ENCODE data around the gene ANO2. TPM values are rescaled to one million over a fixed set of nuclear protein-coding genes. Genes with fewer than 3 reads are reported as not detected.

Gene ANO2
- total and polyA plus RNA-seq, 4 donors = 0.03 to 0.25 (median 0.15) TPM

DNA sequence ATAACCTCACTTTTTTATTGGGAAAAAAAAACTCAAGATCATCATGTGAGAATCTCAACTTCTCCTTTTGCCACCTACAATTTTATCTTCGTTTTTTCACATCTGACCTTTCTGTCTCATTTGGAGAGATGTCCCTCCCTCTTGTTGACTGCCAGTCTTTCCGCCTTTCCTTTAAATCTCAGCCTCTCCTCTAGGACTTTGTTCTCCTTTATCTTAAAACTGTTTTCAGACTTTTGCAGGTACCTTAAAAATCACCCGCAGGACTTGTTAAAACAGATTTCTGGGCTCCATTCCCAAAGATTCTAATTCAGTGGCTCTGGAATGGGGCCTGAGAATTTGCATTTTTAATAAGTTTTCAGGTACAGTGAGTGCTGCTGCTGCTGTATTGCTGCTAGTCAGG lies 289.9 kb downstream of the ANO2 start:
- H3K4me3 ChIP-seq (ENCODE audit: low read depth in 1 of 3, low read length in 3 of 3) = no peak overlapping the region
- H3K9me3 ChIP-seq (ENCODE audit: control insufficient read depth in 4 of 4, low read length in 3 of 4) = no peaks in the 10 kb centered on the region
- DNase-seq (ENCODE audit: low spot score) = no peak
- TF ChIP-seq HNF4A (conservative IDR thresholded peaks at IDR 0.05) = no peak
- TF ChIP-seq, protein P1, sequence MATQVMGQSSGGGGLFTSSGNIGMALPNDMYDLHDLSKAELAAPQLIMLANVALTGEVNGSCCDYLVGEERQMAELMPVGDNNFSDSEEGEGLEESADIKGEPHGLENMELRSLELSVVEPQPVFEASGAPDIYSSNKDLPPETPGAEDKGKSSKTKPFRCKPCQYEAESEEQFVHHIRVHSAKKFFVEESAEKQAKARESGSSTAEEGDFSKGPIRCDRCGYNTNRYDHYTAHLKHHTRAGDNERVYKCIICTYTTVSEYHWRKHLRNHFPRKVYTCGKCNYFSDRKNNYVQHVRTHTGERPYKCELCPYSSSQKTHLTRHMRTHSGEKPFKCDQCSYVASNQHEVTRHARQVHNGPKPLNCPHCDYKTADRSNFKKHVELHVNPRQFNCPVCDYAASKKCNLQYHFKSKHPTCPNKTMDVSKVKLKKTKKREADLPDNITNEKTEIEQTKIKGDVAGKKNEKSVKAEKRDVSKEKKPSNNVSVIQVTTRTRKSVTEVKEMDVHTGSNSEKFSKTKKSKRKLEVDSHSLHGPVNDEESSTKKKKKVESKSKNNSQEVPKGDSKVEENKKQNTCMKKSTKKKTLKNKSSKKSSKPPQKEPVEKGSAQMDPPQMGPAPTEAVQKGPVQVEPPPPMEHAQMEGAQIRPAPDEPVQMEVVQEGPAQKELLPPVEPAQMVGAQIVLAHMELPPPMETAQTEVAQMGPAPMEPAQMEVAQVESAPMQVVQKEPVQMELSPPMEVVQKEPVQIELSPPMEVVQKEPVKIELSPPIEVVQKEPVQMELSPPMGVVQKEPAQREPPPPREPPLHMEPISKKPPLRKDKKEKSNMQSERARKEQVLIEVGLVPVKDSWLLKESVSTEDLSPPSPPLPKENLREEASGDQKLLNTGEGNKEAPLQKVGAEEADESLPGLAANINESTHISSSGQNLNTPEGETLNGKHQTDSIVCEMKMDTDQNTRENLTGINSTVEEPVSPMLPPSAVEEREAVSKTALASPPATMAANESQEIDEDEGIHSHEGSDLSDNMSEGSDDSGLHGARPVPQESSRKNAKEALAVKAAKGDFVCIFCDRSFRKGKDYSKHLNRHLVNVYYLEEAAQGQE (IDR thresholded peaks at IDR 0.05) = no peak
- TF ChIP-seq HNF4G (IDR thresholded peaks at IDR 0.05) = no peak
- H3K27me3 ChIP-seq (ENCODE audit: control insufficient read depth in 4 of 4, insufficient read depth in 4 of 4, low read length in 3 of 4) = peaks cover 0 to 2% (median 0%) of the 10 kb centered on the region in 4 donors
- H3K27ac ChIP-seq (ENCODE audit: low read depth in 1 of 2, low read length in 2 of 2) = no peak overlapping the region
- no peak overlapping the region for H3K9ac ChIP-seq (ENCODE audit: low read depth in 1 of 2, low read length in 2 of 2)
- WGBS = 65% methylated on average over 3 of the region's 3 CpGs
- H3K4me1 ChIP-seq (ENCODE audit: control insufficient read depth in 4 of 4, insufficient read depth in 4 of 4, low read length in 3 of 4) = no peaks in the 10 kb centered on the region
- H3K36me3 ChIP-seq (ENCODE audit: control insufficient read depth in 4 of 4, insufficient read depth in 3 of 4, low read depth in 1 of 4, low read length in 3 of 4) = no peaks in the 10 kb centered on the region

DNA sequence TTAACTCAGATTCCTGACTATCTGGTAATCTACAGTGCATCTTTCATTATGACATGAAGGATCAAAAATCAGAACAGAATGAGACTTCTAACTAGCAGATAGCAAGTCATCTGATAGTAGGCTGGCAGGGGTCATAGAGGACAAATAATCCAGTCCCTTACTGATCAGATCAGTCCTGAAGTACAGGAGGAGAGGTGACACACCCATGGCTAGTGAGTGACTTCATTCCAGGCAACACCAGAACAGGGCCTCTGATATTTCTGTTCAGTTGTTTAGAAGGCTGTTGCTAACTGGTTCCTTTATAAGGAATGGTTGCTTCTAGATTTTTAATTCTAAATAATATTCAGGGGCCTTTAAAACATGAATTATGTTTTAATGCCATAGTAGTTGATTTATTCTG lies 291.0 kb downstream of the ANO2 start:
- H3K27ac ChIP-seq (ENCODE audit: low read depth in 1 of 2, low read length in 2 of 2) = no peak overlapping the region
- H3K9ac ChIP-seq (ENCODE audit: low read depth in 1 of 2, low read length in 2 of 2) = no peak overlapping the region
- TF ChIP-seq ATF3 (IDR thresholded peaks at IDR 0.05) (no peak), CTCF (IDR thresholded peaks at IDR 0.05; ENCODE audit: low read depth, low read length, missing input control) (no peak), JUND (IDR thresholded peaks at IDR 0.05) (no peak), NR2F2 (IDR thresholded peaks at IDR 0.05) (no peak), RXRA (IDR thresholded peaks at IDR 0.05) (no peak), HNF4G (IDR thresholded peaks at IDR 0.05) (no peak), ZBTB33 (IDR thresholded peaks at IDR 0.05) (no peak), YY1 (IDR thresholded peaks at IDR 0.05) (no peak), FOXA1 (IDR thresholded peaks at IDR 0.05) (no peak), EGR1 (IDR thresholded peaks at IDR 0.05; ENCODE audit: low read depth in 2 of 2) (no peak), RAD21 (IDR thresholded peaks at IDR 0.05) (no peak), SP1 (IDR thresholded peaks at IDR 0.05) (no peak)
- TF ChIP-seq, protein P2, sequence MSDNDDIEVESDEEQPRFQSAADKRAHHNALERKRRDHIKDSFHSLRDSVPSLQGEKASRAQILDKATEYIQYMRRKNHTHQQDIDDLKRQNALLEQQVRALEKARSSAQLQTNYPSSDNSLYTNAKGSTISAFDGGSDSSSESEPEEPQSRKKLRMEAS (IDR thresholded peaks at IDR 0.05) = no peak
- H3K4me1 ChIP-seq (ENCODE audit: control insufficient read depth in 4 of 4, insufficient read depth in 4 of 4, low read length in 3 of 4) = no peaks in the 10 kb centered on the region
- H3K27me3 ChIP-seq (ENCODE audit: control insufficient read depth in 4 of 4, insufficient read depth in 4 of 4, low read length in 3 of 4) = peaks cover 0 to 2% (median 0%) of the 10 kb centered on the region in 4 donors
- H3K4me3 ChIP-seq (ENCODE audit: low read depth in 1 of 3, low read length in 3 of 3) = no peak overlapping the region
- no peak for DNase-seq (ENCODE audit: low spot score)
- H3K36me3 ChIP-seq (ENCODE audit: control insufficient read depth in 4 of 4, insufficient read depth in 3 of 4, low read depth in 1 of 4, low read length in 3 of 4) = no peaks in the 10 kb centered on the region
- H3K9me3 ChIP-seq (ENCODE audit: control insufficient read depth in 4 of 4, low read length in 3 of 4) = no peaks in the 10 kb centered on the region

Data from liver (tissue), 9 donors.